SK-N-SH (cell line): ENCODE data around the gene ABCB6. TPM values are rescaled to one million over a fixed set of nuclear protein-coding genes. Genes with fewer than 3 reads are reported as not detected.

Experiments
- CTCF ChIA-PET: fragments of 300-600, 350-600 bp; formaldehyde crosslinking; extraction: SDS; loops from one replicate; lab custom pipeline; 2021; lab: Yijun Ruan, JAX
- POLR2A ChIA-PET: fragments of 350-600 bp; sonication (Branson Sonifier 250); formaldehyde crosslinking; extraction: SDS; loops from one replicate; lab custom pipeline; 2020; ENCODE audit warnings: antibody characterized with exemption, inconsistent platforms; lab: Yijun Ruan, JAX
- DNase-seq: peaks from one replicate; pipeline ENCODE4 v3.0.0; 2012
- H2AFZ ChIP-seq: fragments of 200-600 bp; sonication (generic); 2 replicates; pipeline ENCODE4 v1.8.1; 2016; ENCODE audit warnings: antibody characterized with exemption, mild to moderate bottlenecking, low read depth
- H3F3A ChIP-seq: fragments of 200-600 bp; sonication (generic); replicated peaks from 2 replicates; pipeline ENCODE3; 2016; ENCODE audit warnings: antibody characterized with exemption, mild to moderate bottlenecking; ENCODE audit not compliant: insufficient read depth
- H3K27ac ChIP-seq, 2 experiments: fragments of 200-500 bp in 1 of 2; fragments of 200-600 bp in 1 of 2; sonication (Bioruptor generic) in 1 of 2; sonication (generic), shearing (Covaris generic) in 1 of 2; 2 replicates each; pipeline versions ENCODE4 v1.5.1 to v1.6.1; 2014 to 2016; ENCODE audit warnings: low read depth in 2 of 2, inconsistent platforms in 1 of 2, low read length in 1 of 2, mild to moderate bottlenecking in 1 of 2, mixed read lengths in 1 of 2
- H3K27me3 ChIP-seq: fragments of 200-600 bp; sonication (generic), shearing (Covaris generic); 2 replicates; pipeline ENCODE4 v1.6.1; 2016; ENCODE audit warnings: mixed run types; ENCODE audit not compliant: insufficient read depth
- H3K36me3 ChIP-seq, 2 experiments: fragments of 200-500 bp in 1 of 2; fragments of 200-600 bp in 1 of 2; sonication (Bioruptor generic) in 1 of 2; sonication (generic) in 1 of 2; replicated peaks in 1 of 2; 2 replicates each; pipeline versions ENCODE3 to v1.5.1; 2014 to 2016; ENCODE audit warnings: low read length in 1 of 2, mild to moderate bottlenecking in 1 of 2; ENCODE audit not compliant: insufficient read depth in 2 of 2, control insufficient read depth in 1 of 2
- H3K4me1 ChIP-seq, 2 experiments: fragments of 200-500 bp in 1 of 2; fragments of 200-600 bp in 1 of 2; sonication (Bioruptor generic) in 1 of 2; sonication (generic), shearing (Covaris generic) in 1 of 2; 2 replicates each; pipeline versions ENCODE4 v1.5.1 to v1.6.1; 2014 to 2016; ENCODE audit warnings: low read depth in 1 of 2, low read length in 1 of 2, mixed run types in 1 of 2; ENCODE audit not compliant: insufficient read depth in 2 of 2, control insufficient read depth in 1 of 2
- H3K4me2 ChIP-seq: fragments of 200-600 bp; sonication (generic), shearing (Covaris generic); 2 replicates; pipeline ENCODE4 v1.6.1; 2017; ENCODE audit warnings: mixed run types
- H3K4me3 ChIP-seq, 2 experiments: fragments of 200-500 bp in 1 of 2; fragments of 200-600 bp in 1 of 2; sonication (Bioruptor generic) in 1 of 2; sonication (generic), shearing (Covaris generic) in 1 of 2; 2 replicates each; pipeline versions ENCODE4 v1.5.1 to v1.8.1; 2014 to 2016; ENCODE audit warnings: low read depth in 2 of 2, inconsistent platforms in 1 of 2, low read length in 1 of 2, mild to moderate bottlenecking in 1 of 2, mixed read lengths in 1 of 2, moderate library complexity in 1 of 2
- H3K79me2 ChIP-seq: fragments of 200-600 bp; sonication (generic); 2 replicates; pipeline ENCODE4 v1.8.1; 2017; ENCODE audit warnings: mild to moderate bottlenecking; ENCODE audit not compliant: insufficient read depth
- H3K9ac ChIP-seq: fragments of 200-600 bp; sonication (generic); 2 replicates; pipeline ENCODE4 v1.6.1; 2017; ENCODE audit warnings: mixed run types
- H3K9me2 ChIP-seq: fragments of 200-600 bp; sonication (generic); 2 replicates; pipeline ENCODE4 v1.6.1; 2017; ENCODE audit warnings: mixed run types
- H3K9me3 ChIP-seq: fragments of 200-600 bp; sonication (generic); 2 replicates; pipeline ENCODE4 v1.6.1; 2017; ENCODE audit warnings: mixed run types, mild to moderate bottlenecking, moderate library complexity
- H4K20me1 ChIP-seq: fragments of 200-600 bp; sonication (generic); 2 replicates; pipeline ENCODE4 v1.6.1; 2017; ENCODE audit warnings: mild to moderate bottlenecking, mixed run types; ENCODE audit not compliant: insufficient read depth
- CHD2 ChIP-seq: fragments of 150-350 bp; IDR thresholded peaks from 2 replicates; pipeline ENCODE4 v1.6.1; 2018; ENCODE audit warnings: low read length; ENCODE audit not compliant: partially characterized antibody
- ELF1 ChIP-seq: IDR thresholded peaks from 2 replicates; pipeline ENCODE4 v1.4.0; 2012
- FOSL2 ChIP-seq: IDR thresholded peaks from 2 replicates; pipeline ENCODE4 v1.4.0; 2012; ENCODE audit warnings: low read depth, mild to moderate bottlenecking, moderate library complexity, borderline replicate concordance
- FOXJ3 ChIP-seq: sonication (generic); formaldehyde crosslinking; IDR thresholded peaks from 2 replicates; pipeline ENCODE4 v1.5.1; 2020; ENCODE audit warnings: mild to moderate bottlenecking, missing genetic modification reagents
- FOXM1 ChIP-seq: IDR thresholded peaks from 2 replicates; pipeline ENCODE4 v1.4.0; 2012; ENCODE audit warnings: low read depth, mild to moderate bottlenecking
- GABPA ChIP-seq: IDR thresholded peaks from 2 replicates; pipeline ENCODE4 v1.4.0; 2012; ENCODE audit warnings: low read depth, mild to moderate bottlenecking
- GATA2 ChIP-seq: sonication (generic); formaldehyde crosslinking; IDR thresholded peaks from 2 replicates; pipeline ENCODE4 v1.5.0; 2020; ENCODE audit warnings: mild to moderate bottlenecking, missing genetic modification reagents
- MXI1 ChIP-seq: IDR thresholded peaks from 2 replicates; pipeline ENCODE4 v1.6.1; 2012; ENCODE audit warnings: mild to moderate bottlenecking, low read depth, low read length, improper control_type of control experiment
- NRF1 ChIP-seq: IDR thresholded peaks from 2 replicates; pipeline ENCODE4 v1.6.1; 2012; ENCODE audit warnings: low read depth, mild to moderate bottlenecking, low read length
- RAD21 ChIP-seq: IDR thresholded peaks from 2 replicates; pipeline ENCODE4 v1.6.1; 2012; ENCODE audit warnings: mild to moderate bottlenecking, low read length
- RCOR1 ChIP-seq: fragments of 150-350 bp; IDR thresholded peaks from 2 replicates; pipeline ENCODE4 v1.6.1; 2017; ENCODE audit warnings: antibody characterized with exemption, low read length
- RFX5 ChIP-seq: IDR thresholded peaks from 2 replicates; pipeline ENCODE4 v1.6.1; 2012; ENCODE audit warnings: mild to moderate bottlenecking, improper control_type of control experiment, low read length
- RXRA ChIP-seq: IDR thresholded peaks from 2 replicates; pipeline ENCODE4 v1.4.0; 2012; ENCODE audit warnings: low read depth, mild to moderate bottlenecking, borderline replicate concordance
- SIN3A ChIP-seq: IDR thresholded peaks from 2 replicates; pipeline ENCODE4 v1.6.1; 2012; ENCODE audit warnings: low read depth, mild to moderate bottlenecking, low read length, moderate library complexity, borderline replicate concordance
- TAF1 ChIP-seq: IDR thresholded peaks from 2 replicates; pipeline ENCODE4 v1.6.1; 2012; ENCODE audit warnings: low read depth, mild to moderate bottlenecking, low read length, moderate library complexity, borderline replicate concordance
- TEAD4 ChIP-seq: IDR thresholded peaks from 2 replicates; pipeline ENCODE4 v1.4.0; 2012; ENCODE audit warnings: mild to moderate bottlenecking, borderline replicate concordance; ENCODE audit not compliant: insufficient read depth
- YY1 ChIP-seq: IDR thresholded peaks from 2 replicates; pipeline ENCODE4 v1.4.0; 2012; ENCODE audit warnings: low read depth, mild to moderate bottlenecking
- WGBS: methylation state at CpG from one replicate; pipeline ENCODE4 v1.1.6; 2017; ENCODE audit warnings: low lambda C conversion rate; 5-methylcytosine and 5-hydroxymethylcytosine counted together
- polyA plus RNA-seq, 3 experiments: library from polyadenylated mRNA; depleted of rRNA; stranded (reverse); fragments of >200 nt; gene quantifications; 2 replicates each; pipeline ENCODE4 v1.2.3, GENCODE V29; 2012
- TF ChIP-seq, protein P1 (sequence below): IDR thresholded peaks from 2 replicates; pipeline ENCODE4 v1.4.0; 2012; ENCODE audit warnings: low read depth
- TF ChIP-seq, protein P2 (sequence below): IDR thresholded peaks from 2 replicates; pipeline ENCODE4 v1.4.0; 2012; ENCODE audit warnings: low read depth, borderline replicate concordance
- TF ChIP-seq, protein P3 (sequence below): IDR thresholded peaks from 2 replicates; pipeline ENCODE4; 2012
- TF ChIP-seq, protein P4 (sequence below): fragments of 150-350 bp; IDR thresholded peaks from 2 replicates; pipeline ENCODE4 v1.6.1; 2017; ENCODE audit warnings: antibody characterized with exemption, low read length, low read depth, borderline replicate concordance

Gene ABCB6
- polyA plus RNA-seq, 1 of the 3 experiments (the other 2 are of a cell fraction) = 27.4 TPM

DNA sequence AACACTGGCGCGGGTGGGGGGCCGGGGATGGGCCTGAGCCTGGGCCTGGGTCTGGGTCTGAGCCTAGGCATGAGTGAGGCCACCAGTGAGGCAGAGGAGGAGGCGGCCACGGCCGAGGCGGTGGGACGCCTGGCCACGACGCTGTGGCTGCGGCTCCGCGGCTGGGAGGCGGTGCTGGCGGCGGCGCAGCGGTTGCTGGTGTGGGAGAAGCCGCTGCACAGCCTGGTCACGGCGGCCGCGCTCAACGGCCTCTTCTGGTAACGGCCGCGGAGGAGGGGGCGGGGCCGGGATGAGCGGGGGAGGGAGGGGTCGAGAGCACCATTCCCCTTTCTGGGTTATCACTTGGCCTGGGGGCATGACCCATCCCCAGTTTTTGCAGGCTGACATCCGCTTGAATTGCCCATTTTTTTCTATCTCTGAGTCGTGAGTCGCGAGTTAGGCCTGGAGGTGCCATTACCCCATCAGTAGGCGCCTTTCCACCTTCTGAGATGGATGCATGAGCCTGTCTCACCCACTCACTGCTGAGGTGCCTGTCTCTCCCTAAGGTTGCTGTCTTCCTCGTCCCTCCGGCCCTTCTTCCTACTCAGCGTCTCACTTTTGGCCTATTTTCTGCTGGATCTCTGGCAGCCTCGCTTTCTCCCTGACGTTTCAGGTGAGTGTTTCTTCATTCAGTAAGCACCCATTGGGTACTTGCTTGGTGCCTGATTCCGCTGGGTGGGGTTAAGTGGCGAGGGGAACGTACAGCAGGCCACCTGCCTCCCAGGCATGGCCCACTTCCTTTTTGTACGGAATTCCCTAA is 40.2 kb downstream of the ABCB6 start:
- no peaks in the 10 kb centered on the region for H3K27me3 ChIP-seq
- WGBS = 4% methylated on average over 36 of the region's 45 CpGs
- peaks cover 38% of the 10 kb centered on the region for H3K79me2 ChIP-seq
- peaks cover 43 to 54% of the 10 kb centered on the region in 2 experiments for H3K36me3 ChIP-seq
- H3K9ac ChIP-seq = peak overlapping the region; percentile 77
- H2AFZ ChIP-seq = peak overlapping the region; percentile 56; the same call in 1 of the 2 replicates
- no peaks in the 10 kb centered on the region for H3K9me3 ChIP-seq
- H3K4me3 ChIP-seq = peak overlapping the region; percentile 80 to 89
- CTCF ChIA-PET = interaction anchor here (0.6 to 3.8 kb wide), 4 partner anchors 8 to 181 kb away, joined by 3 to 12 read pairs (median 6); partner anchors contain the start of gene SLC23A3
- peaks cover 10% of the 10 kb centered on the region for H4K20me1 ChIP-seq
- peak; percentile 15; the same call in 1 of the 2 replicates for TF ChIP-seq SIN3A
- TF ChIP-seq GATA2 (CRISPR knock-in tag) = no peak
- peak; percentile 38; the same call in 1 of the 2 replicates for TF ChIP-seq MXI1
- H3K27ac ChIP-seq = peak overlapping the region; percentile 95 to 97; a peak in 3 of 4 replicates
- peak; percentile 81 for DNase-seq
- peaks cover 0 to 17% of the 10 kb centered on the region in 2 experiments; a peak in 2 of 4 replicates for H3K4me1 ChIP-seq
- peak overlapping the region; percentile 96 for H3K4me2 ChIP-seq
- H3F3A ChIP-seq = peaks cover 4% of the 10 kb centered on the region
- POLR2A ChIA-PET = no interaction called here
- H3K9me2 ChIP-seq = no peaks in the 10 kb centered on the region

DNA sequence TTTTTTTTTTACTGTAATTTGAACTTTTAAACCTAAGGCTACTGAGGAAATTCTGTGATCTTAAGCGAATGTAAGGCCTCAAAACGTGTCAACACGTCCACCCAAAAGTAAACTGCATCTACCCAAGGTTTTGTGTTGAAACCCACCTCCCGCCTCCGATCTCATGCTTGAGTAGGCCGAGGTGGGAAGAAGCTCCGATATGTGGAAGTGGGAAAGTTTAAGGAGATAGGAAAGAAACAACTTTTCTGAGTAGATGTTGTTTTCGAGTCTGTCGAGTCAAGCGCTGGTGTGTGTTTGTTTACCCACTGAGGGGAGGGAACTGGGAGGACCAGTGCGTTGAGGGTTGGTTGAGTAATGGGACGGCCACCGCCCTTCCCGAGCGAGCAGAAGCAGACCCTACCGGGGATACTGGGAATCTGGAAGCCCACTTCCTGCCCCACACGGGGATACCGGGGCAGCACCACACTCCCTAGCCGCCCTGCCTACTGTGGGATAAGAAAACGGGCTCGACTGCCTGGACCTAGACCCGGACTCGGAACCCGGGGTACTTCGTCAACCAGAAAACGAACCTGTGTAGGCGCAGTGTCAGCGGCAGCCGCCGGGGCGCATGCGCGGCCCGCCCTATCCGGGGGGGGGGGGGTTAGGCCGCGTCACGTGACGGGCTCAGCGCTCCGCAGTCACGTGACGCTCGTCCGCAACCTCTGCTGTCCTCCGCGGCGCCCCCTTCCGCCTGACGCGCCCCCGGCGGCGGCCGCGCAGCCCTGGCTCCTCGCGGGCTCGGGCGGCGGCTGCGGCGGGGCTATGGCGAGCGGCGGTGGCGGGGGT is 41.0 kb downstream of the ABCB6 start, which contains the start of gene RETREG2:
TSS of gene RETREG2 (plus strand) at position 724 of the 825 bp plus-strand sequence. CDS start at position 802, 78 bp downstream.
- under 1% methylated on average over 20 of the region's 67 CpGs for WGBS
- Histone ChIP-seq H2AFZ (peak within 1 kb of the TSS; percentile 91), H3K9me2 (no peaks in the 10 kb centered on the region), H4K20me1 (peaks cover 10% of the 10 kb centered on the region), H3K4me3 (peak within 1 kb of the TSS; percentile 80 to 89), H3K36me3 (peaks cover 38 to 54% of the 10 kb centered on the region in 2 experiments), H3K79me2 (peaks cover 38% of the 10 kb centered on the region), H3K9me3 (no peaks in the 10 kb centered on the region), H3K9ac (peak within 1 kb of the TSS; percentile 77), H3K4me2 (peak within 1 kb of the TSS; percentile 96), H3K27ac (peak within 1 kb of the TSS; percentile 95 to 97), H3K27me3 (no peaks in the 10 kb centered on the region), H3K4me1 (peaks cover 0 to 17% of the 10 kb centered on the region in 2 experiments; a peak in 2 of 4 replicates), H3F3A (peaks cover 4% of the 10 kb centered on the region)
- peak; percentile 99 for DNase-seq
- CTCF ChIA-PET = interaction anchor here (0.6 to 8.7 kb wide), 9 partner anchors 7 to 280 kb away, joined by 3 to 104 read pairs (median 9); partner anchors contain the start of genes NHEJ1, SLC23A3 and ZFAND2B
- POLR2A ChIA-PET = interaction anchor here (1.1 to 2.2 kb wide), 3 partner anchors 52 to 307 kb away, joined by 3 to 8 read pairs (median 6); partner anchors contain the start of genes ANKZF1, ATG9A and DNAJB2
- TF ChIP-seq, protein P1, sequence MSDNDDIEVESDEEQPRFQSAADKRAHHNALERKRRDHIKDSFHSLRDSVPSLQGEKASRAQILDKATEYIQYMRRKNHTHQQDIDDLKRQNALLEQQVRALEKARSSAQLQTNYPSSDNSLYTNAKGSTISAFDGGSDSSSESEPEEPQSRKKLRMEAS = 0 out of 2 replicates have a peak, but pooled peaks have one; percentile 16
- TF ChIP-seq YY1 (no peak), GATA2 (CRISPR knock-in tag) (no peak), FOXM1 (no peak), ELF1 (peak; percentile 39; the same call in 1 of the 2 replicates), SIN3A (peak; percentile 37; the same call in 1 of the 2 replicates), NRF1 (peak; percentile 85), CHD2 (no peak), GABPA (peak; percentile 68), TEAD4 (no peak), FOXJ3 (CRISPR knock-in tag) (no peak), RXRA (no peak), RAD21 (no peak), RCOR1 (peak; percentile 57), FOSL2 (0 out of 2 replicates have a peak, but pooled peaks have one; percentile 4), RFX5 (no peak), TAF1 (peak; percentile 62; the same call in 1 of the 2 replicates)
- TF ChIP-seq, protein P2, sequence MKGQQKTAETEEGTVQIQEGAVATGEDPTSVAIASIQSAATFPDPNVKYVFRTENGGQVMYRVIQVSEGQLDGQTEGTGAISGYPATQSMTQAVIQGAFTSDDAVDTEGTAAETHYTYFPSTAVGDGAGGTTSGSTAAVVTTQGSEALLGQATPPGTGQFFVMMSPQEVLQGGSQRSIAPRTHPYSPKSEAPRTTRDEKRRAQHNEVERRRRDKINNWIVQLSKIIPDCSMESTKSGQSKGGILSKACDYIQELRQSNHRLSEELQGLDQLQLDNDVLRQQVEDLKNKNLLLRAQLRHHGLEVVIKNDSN = peak; percentile 98
- TF ChIP-seq, protein P3, sequence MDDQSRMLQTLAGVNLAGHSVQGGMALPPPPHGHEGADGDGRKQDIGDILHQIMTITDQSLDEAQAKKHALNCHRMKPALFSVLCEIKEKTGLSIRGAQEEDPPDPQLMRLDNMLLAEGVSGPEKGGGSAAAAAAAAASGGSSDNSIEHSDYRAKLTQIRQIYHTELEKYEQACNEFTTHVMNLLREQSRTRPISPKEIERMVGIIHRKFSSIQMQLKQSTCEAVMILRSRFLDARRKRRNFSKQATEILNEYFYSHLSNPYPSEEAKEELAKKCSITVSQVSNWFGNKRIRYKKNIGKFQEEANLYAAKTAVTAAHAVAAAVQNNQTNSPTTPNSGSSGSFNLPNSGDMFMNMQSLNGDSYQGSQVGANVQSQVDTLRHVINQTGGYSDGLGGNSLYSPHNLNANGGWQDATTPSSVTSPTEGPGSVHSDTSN = peak; percentile 28; the same call in 1 of the 2 replicates
- TF ChIP-seq, protein P4, sequence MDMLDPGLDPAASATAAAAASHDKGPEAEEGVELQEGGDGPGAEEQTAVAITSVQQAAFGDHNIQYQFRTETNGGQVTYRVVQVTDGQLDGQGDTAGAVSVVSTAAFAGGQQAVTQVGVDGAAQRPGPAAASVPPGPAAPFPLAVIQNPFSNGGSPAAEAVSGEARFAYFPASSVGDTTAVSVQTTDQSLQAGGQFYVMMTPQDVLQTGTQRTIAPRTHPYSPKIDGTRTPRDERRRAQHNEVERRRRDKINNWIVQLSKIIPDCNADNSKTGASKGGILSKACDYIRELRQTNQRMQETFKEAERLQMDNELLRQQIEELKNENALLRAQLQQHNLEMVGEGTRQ = peak; percentile 97
